HG03439 (cell line): ENCODE data around the gene SORBS1.

Experiments
- ATAC-seq: cut with Tn5 transposase; IDR thresholded peaks from one replicate; pipeline ENCODE4 v1.9.1; 2021; ENCODE audit warnings: mild to moderate bottlenecking, moderate library complexity; ENCODE audit not compliant: unreplicated experiment

The SORBS1 gene

DNA sequence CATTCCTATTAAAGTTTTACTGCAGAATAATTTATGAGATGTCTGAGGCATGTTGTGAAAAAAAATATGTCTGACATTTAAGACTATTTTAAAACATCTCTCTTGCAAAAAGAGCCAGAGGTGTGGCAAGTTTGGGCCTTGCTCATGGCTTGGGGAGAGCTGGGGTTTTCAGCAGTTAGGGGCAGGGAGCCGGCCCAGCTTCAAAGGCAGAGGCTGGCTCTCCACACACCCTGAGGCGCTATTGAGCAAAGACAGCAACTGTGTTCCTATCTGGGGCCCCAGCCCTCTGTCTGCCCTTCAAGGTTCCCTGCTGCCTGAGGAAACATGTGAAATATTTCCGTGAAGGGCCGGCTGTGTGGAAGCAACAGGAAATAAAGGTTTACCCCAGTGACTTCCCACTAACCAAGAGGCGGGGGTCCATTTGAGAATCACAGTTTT lies 94.0 kb downstream of the SORBS1 start:
- ATAC-seq: no peak

DNA sequence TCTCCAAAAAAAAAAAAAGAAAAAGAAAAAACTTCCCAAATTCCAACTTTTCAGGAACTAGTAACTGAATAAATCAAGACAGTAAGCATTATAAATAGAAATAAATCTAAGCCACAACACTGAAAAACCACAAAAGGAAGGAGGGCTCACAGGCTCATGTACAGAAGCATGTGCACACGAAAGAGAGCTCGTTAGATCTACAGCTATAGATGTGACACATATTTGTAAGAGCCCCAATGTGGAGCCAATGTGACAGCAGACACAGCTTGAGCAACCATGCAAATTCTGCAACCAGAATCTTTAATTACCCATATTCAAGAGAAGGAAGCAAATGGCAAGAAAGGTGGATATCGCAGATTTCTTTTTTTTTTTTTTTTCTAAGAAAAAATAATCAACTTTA lies 94.7 kb downstream of the SORBS1 start:
- no peak for ATAC-seq

DNA sequence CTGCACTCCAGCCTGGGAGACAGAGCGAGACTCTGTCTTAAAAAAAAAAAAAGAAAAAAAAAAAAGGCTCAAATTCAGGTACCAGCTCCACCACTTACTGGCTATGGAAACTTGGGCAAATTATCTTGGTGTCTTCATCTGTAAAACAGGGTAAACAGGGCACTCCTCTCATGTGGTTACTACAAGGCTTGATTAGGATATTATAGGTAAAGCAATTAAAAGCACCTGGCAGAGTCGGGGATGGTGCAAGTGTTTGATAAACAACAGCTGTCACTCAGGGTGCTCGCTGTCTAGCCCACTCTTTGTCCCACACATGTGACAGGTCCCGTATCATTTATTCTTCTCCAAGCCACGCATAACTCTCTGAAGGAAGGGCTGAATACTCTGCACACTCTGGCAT lies 96.9 kb downstream of the SORBS1 start:
- ATAC-seq: no peak

DNA sequence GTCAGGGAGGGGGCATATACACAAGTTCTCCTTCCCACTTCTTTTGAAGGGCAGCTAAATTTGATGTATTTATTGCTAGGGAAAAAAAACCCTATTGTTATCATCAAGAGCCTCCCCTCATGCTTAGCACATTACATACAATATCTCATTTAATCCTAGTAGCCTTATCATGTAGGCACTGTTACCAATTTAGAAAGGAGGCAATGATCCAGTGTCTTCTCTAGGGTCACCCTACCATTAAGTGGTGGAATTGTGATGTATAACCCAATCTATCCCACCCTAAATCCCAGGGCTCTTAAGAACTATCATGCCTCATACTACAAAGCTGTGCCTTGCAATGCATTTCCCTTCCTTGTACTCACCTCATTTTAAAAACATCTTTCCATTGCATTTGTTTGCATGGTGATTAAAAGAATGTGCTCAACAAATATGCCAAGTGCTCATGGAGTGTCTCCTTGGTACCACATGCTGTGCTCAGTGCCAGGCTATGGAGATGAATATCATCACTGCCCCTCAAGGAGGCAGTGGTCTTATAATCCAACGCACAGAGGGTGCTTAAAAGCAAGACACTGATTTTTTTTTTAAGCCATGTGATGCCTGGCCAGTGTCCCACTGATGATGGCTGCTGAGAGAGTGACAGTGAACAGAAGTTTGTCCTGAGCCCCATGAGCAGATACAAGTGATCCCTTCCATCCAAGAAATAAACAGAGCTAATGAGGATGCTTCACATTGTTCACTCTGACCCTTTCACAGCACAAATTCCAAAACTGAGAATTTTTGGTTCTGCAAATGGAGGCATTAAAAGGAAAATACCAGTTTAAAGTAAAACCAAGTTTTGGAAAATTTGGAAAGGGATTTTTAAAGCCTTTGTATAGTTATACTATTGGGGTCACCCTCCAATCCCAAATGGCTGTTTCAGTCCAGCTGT lies 98.2 kb downstream of the SORBS1 start:
- ATAC-seq: no peak

DNA sequence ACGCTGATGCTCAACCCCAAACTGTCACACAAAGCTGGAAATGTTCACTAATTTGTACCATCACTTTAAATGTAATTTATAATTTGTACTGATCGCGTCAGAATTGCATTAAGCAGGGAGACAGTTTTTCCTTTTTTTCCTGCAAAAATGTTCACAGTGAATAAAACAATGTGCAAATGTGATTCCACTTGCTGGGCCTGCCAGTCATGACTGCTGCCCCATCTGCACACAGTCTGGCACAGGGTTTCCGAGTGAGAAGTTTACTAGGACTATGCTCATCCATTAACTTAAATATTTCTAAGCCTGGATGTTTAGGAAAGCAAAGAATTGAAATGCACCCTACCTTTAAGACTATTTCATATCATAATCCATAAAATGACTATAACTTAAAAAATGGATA lies 99.6 kb downstream of the SORBS1 start:
- no peak for ATAC-seq

DNA sequence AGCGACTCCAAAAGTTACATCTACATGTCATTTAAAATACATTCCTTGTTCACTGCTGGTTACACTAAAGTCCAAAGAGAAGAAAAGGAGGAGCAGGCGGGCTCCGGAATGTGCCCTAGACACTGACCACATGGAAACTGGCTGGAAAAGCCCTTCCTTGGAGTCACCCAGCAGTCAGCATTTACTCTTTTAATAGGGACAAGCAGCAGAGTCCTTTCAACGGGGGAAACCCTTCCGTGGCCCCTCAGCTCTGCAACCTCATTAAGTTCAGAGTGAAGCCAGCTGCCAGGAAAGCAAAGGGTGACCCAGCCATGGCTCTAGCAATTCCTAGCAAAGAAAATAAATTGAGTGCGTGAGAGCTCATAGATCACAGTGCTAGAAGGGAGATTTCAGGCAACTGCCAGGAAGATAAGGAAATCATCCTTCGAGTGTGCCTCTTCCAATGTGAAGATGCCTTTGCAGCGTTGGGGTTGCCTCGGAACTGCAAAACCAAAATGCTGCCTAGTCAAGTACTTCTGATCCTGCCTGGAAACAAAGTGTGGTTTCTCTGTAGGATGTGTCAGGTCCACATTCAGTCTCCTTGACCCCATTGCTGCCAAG lies 101.6 kb downstream of the SORBS1 start:
- no peak for ATAC-seq

DNA sequence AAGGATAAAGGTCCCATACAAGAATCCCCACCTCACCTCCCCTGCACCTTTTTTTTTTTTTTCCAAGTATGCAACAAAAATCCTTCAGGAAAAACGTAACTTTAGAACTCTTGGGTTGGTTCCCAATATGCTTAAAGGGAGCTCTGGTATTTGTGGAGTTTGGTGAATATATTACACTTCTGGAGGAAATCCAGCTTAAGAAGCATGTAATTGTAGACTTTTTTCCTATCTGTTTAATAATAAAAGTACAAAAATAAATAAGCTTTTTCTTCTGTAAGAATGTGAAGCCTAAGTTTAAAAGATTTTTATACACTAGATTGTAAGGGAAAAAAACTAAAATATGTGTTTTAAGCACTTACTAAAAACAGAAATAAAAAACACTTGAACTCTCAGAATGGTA lies 102.3 kb downstream of the SORBS1 start:
- no peak for ATAC-seq

DNA sequence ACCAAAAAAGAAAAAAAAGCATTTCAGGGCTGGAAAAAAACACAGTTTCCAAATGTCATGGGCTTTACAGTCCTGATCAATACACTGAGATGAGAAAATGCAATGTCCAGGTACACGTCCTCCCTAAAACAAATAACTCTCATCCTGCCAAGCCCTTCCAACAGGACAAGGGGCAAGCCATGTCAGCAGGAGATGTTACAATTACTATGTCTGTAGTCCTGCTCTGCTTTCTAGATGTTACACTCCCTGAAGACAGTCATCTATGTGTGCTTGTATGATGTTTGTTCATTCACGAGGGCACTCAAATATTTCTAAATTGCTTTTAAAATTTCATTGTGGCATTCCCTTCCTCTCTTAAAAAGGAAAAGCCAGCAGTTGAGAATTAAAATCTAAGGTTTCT lies 103.2 kb downstream of the SORBS1 start:
- ATAC-seq: no peak

DNA sequence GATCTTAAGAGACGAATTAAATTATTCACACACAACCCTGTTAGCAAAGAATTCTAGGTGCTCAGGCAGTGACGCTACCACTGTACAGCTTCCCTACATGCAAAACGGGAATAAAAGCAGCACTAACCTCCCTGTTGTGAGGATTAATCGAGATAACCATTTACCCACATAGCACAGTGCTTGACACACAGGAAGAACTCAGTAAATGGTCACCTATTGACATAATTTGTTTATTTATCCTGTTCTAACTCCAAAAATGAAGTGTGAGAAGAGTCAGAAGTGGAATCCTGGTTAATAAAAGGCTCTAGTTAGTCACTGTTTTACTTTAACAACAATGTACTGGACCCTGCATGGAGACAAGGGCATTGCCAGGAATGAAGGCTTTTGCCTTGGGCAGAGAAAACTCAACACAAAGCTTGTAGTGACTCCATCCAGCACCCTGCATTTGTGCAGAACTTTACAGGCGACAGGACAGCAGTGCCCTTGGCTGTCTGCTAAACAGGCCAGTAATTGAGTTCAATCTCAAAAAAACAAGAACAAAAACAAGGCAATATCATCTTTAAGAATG lies 103.8 kb downstream of the SORBS1 start:
- ATAC-seq: no peak

DNA sequence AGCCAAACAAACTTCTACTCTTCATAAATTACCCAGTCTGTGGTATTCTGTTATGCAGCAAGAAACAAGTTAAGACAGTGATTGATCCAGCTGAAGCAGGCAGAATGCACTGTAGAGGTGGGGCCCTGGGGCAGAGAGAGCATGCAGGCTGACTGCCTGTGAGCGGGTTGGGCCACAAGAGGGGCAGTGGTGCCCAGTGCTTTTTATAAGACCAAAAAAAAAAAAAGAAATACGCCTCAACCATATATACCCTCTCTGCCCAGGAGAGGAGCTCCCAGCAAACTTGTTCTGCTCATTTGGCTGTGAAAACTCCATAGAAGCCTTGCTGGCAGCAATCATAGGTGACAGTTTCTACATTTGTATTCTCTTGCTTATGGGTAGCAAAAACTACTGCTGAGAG lies 104.7 kb downstream of the SORBS1 start:
- no peak for ATAC-seq

DNA sequence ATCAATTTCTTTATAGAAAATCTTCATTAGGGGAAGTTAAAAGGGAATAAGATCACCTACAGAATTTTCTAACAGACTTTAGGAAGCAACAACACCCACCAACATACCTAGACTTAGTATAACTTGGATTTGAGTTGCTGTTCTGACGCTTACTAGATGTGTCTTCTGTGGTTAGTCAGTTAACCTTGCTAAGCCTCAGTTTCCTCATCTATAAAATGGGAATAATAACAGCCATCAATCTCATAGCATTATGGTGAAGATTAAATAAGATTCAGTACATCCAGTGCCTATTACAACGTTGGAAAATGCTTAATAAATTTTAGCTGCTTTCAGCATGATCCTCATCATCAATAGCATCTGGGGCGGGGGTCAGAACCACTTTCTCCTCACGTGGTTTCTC lies 106.2 kb downstream of the SORBS1 start:
- ATAC-seq: no peak

DNA sequence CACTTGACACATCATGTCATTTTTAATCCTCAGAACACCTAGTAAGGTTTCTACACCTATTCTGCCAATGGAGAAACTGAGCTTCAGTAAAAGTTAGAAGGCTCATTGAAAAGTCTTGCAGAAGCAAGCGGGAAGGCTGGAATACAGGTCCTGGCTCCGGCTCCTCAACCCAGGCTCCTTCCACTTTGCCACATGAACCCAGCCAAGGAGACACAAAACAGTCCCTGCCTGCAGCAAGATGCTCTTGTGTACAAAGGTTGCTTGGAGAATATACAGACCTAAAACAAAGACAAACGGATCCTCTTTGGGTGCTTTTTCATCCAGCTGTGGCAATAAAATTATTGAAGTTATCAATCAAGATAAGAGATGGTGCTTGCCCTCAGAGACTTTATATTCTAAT lies 106.8 kb downstream of the SORBS1 start:
- no peak for ATAC-seq

DNA sequence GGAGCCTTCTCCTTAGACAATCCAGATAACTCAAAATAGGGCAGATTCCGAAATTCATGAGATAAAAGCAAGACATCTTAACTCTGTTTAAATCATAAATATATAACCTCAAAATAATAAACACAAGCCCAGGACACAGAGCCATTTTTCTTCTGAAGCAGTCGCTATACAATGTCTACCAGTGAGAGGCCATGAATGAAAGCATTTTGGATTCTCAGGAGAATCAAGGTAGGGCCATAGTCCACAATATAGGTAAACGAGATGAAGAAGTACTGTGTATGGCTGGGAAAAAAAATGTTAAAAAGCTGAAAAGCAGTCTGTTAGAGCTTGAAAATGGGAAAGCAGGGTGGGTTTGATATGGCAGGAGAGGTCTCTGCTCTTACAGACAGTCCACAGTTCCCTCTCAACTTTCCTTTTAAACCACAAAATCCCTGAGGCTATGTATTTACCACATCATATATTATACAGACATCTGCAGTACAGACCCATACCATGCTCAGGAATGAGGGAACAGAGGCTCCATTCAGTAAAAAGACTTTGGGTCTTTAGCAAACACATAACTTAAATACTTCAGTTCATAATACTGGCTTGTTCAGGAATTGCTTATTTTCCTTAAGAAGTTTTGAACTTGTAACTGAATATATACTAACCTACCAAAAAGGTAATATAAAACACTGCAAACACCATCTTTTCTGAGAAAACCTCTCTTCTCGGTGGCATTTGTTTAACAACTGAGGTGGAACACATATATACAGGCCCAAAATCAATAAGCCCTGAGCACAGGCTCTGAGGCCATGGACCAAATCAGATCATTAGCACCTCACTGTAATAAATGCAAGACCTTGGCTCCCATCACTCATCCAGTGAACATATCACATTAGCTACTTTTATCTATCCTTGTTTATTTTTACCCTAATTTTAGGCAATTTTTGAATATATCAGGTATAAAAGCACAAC lies 109.3 kb downstream of the SORBS1 start:
- ATAC-seq: no peak

DNA sequence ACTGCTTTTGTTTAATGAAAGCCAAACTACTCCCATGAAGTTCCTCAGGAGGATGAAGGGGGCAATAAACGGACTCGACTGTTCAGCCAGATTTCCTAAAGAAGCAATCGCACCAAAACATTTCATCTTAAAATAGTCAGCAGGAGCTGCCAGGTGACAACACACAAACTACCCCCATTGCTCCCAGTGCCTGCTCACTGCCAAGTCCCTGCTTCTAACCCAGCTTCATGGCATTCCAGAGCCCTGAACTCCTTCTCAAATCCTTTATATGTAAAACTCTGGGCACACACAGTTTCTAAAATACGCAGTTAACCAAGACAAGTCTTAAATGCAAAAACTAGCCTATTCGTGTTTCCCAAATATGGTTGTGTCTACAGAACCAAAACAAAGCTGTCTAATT lies 110.0 kb downstream of the SORBS1 start:
- no peak for ATAC-seq

DNA sequence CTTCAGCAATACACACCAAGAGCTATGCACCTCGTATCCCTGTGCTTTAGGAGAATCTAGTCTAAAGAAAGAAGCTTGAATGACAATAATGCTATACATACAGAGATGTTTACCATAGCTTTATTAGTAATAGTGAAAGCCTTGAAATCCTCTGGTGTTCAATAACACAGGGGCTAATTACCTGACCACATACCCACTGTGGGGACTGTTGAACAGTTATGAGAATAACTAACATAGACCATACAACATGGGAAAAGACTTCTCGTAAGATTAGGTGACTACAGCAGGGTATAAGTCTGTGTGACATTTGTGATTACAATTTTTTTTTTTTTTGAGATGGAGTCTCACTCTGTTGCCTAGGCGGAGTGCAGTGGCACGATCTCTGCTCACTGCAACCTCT lies 111.0 kb downstream of the SORBS1 start:
- ATAC-seq: no peak

DNA sequence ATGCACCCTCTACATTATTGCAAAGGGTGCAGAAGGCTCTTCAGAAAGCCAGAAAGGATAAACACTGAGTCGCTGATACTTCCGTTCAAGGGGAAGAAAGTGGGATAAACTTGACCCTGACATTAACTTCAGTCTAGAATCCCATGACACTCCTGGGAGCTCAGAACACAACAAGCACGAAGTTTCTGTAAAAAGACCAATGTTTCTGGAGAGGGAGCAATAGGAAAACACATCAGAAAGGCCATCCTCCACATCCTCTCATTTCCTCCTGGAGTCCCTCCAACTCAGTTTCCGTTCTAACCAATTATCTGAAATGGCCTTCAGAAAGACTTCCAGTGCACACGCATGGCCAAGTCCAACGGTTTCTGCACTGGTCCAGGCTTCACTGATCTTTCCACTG lies 113.5 kb downstream of the SORBS1 start:
- ATAC-seq: no peak

DNA sequence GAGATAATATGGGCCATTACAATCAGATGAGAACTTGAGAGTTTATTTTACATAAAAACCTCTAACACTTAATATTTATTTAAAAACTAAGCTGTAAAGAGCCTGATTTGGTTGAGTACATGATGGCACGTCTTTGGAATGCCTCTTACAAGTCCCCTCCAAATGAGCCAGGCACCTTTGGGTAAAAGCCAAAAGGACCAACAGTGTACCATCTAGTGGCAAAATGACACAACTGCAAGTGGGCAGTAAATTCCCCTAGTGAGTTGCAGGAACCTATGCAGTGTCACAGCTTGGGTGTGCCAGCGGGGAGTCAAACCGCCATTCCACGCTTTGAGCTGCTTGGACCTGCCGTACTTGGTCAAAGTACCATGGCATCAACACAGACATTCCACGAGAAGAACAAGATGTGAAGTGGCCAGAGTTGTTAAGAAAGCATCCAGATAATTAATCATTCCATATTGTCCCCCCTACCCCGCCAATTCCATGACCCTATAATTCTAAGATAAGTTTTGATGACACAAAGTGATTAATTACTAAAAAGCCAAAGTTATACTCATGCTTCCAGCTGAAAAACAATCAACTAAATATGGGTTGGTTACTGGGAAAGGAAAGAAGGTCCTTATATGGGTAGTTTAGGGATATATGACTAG lies 115.2 kb downstream of the SORBS1 start:
- no peak for ATAC-seq

DNA sequence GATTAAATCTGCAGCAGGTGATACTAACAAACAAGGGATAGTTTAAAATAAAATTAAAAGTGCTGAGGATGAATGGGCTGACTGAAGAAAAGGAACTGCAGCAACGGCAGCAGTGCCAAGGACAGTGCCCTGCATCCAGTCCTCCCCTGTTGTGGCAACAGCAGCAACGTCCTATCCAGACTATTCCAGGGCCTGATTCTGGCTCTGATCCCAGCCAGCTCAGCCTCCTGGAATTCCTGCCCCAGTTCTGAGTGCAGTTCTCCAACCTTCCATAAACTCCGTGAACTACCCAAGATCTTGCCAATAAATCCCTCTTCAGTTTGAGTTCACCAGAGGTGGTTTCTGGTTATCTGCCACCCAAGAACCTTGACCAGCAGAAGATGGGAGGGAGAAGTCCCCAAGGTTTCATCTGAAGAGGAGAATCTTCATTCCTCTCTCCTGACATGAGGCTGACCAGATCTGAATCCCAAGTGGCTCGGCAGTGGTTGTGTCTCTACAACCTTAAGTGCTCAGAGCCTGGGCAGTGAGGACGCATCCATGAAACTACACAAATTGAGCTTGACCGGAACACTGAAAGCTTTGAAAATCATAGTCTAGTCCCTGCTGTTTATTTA lies 115.8 kb downstream of the SORBS1 start:
- ATAC-seq: no peak

DNA sequence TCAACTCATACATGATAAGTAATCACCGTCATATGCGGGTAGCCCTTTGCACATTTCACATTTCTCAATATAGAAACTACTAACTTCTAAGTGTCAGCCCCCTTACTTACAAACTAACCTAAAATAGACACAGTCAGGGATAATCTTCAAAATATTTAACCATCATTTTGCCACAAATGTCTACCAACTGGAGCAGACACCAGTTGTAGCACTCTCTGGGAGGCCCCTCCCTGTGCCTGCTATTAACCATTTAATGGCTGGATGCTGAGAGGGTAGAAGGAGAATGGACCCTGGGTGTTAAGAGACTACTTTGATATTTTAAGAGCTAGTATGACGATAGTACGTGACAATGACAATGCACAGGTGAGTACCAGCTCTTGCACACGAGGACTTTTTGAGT lies 116.4 kb downstream of the SORBS1 start:
- ATAC-seq: no peak

DNA sequence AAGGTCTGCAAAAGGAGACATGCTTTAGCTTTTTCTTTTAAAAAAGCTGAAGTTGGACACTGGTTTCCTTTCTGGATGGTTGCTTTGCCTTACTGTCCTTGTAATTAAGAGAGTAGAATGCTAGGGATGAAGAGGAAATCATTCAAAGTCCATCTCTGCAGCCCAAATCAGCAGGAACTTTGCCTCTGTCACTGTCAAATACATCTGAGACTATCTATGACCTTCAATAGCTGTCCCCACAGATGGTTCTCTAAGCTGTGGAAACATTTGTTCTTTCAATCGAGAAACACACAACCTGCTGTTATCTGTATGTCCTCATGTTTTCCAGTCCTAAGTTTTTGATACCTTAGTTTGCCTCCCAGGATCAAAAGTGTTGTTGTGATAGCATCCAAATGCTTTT lies 117.5 kb downstream of the SORBS1 start:
- ATAC-seq: no peak
